ENCODE measurements around the gene FBXO7.

The FBXO7 gene

GRCh38 chr22:32527756-32528155, 53.1 kb downstream of the FBXO7 start:
- TF ChIP-seq SIN3A (IDR thresholded peaks at IDR 0.05; ENCODE audit: borderline replicate concordance, insufficient read depth, low read length) (no peak), REST (IDR thresholded peaks at IDR 0.05; ENCODE audit: insufficient read depth in 1 of 2, low read depth in 2 of 2, low read length in 2 of 2) (no peak), FOXP2 (optimal IDR thresholded peaks at IDR 0.05; ENCODE audit: borderline replicate concordance, extremely low read depth, extremely low read length, insufficient read depth) (no peak), POLR2AphosphoS5 (IDR thresholded peaks at IDR 0.05; ENCODE audit: low read depth, low read length) (no peak)

DNA sequence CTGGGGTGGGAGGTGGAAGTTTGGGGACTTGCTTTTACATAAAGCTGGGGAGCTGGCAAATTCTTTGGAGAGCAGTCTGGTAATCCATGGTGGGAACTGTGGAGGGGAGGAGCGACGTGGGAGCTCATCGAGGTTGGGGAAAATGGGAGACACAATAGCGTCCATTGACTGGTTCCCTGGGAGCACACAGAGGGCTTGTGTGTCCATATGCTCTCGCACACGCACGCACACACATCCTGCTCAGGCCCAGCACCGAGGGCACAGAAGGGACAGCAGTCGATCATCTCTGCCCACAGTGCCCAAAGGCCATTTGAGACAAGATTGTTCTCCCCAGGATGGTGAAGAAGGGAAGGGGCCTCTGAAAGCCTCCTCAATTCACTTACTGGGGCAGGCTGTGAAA, 53.7 kb downstream of the FBXO7 start:
- TF ChIP-seq REST (IDR thresholded peaks at IDR 0.05; ENCODE audit: insufficient read depth in 1 of 2, low read depth in 2 of 2, low read length in 2 of 2), result no peak
- TF ChIP-seq SIN3A (IDR thresholded peaks at IDR 0.05; ENCODE audit: borderline replicate concordance, insufficient read depth, low read length), result no peak
- TF ChIP-seq FOXP2 (optimal IDR thresholded peaks at IDR 0.05; ENCODE audit: borderline replicate concordance, extremely low read depth, extremely low read length, insufficient read depth), result no peak
- no peak for TF ChIP-seq POLR2AphosphoS5 (IDR thresholded peaks at IDR 0.05; ENCODE audit: low read depth, low read length)
- TF ChIP-seq TAF1 (IDR thresholded peaks at IDR 0.05; ENCODE audit: borderline replicate concordance, insufficient read depth, low read length), result no peak

- no peak for TF ChIP-seq TAF1 (IDR thresholded peaks at IDR 0.05; ENCODE audit: borderline replicate concordance, insufficient read depth, low read length)
- no peak for TF ChIP-seq FOXP2 (optimal IDR thresholded peaks at IDR 0.05; ENCODE audit: borderline replicate concordance, extremely low read depth, extremely low read length, insufficient read depth)
- no peak for TF ChIP-seq POLR2AphosphoS5 (IDR thresholded peaks at IDR 0.05; ENCODE audit: low read depth, low read length)
- TF ChIP-seq SIN3A (IDR thresholded peaks at IDR 0.05; ENCODE audit: borderline replicate concordance, insufficient read depth, low read length), result no peak
- no peak for TF ChIP-seq REST (IDR thresholded peaks at IDR 0.05; ENCODE audit: insufficient read depth in 1 of 2, low read depth in 2 of 2, low read length in 2 of 2)
Measured at GRCh38 chr22:32528984-32529982, 54.7 kb downstream of the FBXO7 start.

DNA sequence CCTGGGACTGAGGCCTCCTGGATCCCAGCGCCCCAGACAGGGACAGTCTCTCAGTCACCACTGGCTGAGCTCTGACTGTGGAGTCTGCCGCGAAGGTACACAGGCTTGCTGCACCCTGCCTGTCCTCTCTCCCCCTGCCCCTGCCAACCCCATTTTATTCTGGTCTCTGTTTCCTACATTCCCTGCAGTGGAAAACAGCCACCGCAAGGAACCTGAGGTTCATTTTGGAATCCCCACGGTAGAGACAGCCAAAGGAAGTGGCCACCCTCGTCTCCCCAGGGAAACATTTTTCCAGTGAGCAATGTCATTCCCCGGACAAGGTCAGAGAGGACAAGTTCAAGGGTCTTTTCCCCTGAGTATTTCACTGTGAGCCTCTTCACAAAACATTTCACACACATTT, 56.6 kb downstream of the FBXO7 start:
- no peak for TF ChIP-seq FOXP2 (optimal IDR thresholded peaks at IDR 0.05; ENCODE audit: borderline replicate concordance, extremely low read depth, extremely low read length, insufficient read depth)

DNA sequence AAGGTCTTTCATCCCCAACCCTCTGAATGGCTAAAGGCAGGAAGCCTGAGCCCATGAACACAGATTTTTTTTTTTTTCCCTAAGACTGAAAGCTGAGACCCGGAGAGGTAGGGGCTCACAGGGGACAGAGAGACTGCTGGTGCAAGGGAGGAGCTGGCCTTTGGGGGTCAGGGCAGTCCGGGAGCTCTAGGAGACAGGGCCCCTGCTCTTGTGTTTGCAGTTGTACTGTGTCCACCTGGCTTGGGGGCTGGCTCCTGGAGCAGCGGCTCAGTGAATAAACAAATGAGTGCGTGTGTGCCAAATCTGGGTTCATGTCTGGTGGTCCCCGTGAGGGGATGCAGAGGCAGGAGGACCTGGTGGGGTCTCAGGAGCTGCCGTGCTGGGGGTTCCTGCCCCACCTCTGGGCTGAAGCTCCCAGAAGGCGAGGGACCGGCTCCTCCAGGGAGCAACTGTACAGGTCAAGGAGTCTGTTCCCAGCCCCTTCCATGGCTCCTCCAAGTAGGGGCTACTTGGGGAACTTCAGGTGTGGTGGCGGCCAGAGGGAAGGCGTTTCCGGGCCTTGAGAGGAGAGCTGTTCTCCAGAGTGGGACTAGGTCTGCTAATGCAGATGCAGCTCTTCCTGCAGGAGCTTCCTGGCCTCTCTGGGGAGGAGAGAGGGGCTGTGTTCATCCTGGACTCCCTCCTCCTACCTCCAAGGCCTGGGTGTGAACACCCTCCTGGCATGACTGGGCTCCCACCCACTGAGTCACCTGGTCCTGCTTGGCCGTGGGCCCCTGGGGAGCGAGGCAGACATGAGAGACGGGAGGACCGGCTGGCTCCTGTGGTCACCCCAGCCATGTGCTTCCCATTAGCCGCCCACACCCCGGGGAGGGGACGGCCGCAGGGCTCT, 57.6 kb downstream of the FBXO7 start:
- TF ChIP-seq REST (IDR thresholded peaks at IDR 0.05; ENCODE audit: insufficient read depth in 1 of 2, low read depth in 2 of 2, low read length in 2 of 2), result no peak
- no peak for TF ChIP-seq FOXP2 (optimal IDR thresholded peaks at IDR 0.05; ENCODE audit: borderline replicate concordance, extremely low read depth, extremely low read length, insufficient read depth)
- TF ChIP-seq SIN3A (IDR thresholded peaks at IDR 0.05; ENCODE audit: borderline replicate concordance, insufficient read depth, low read length), result no peak
- no peak for TF ChIP-seq POLR2AphosphoS5 (IDR thresholded peaks at IDR 0.05; ENCODE audit: low read depth, low read length)
- TF ChIP-seq TAF1 (IDR thresholded peaks at IDR 0.05; ENCODE audit: borderline replicate concordance, insufficient read depth, low read length), result no peak
